Naive thymus-derived CD4-positive, alpha-beta T cell (primary cell): ENCODE data around the gene DDX41. TPM values are rescaled to one million over a fixed set of nuclear protein-coding genes. Genes with fewer than 3 reads are reported as not detected.

Experiments
- ATAC-seq: fragments of 150-1000 bp; cut with Tn5 transposase; 2 replicates; pipeline ENCODE4 v1.10.0; 2021; ENCODE audit warnings: mild to moderate bottlenecking, moderate library complexity
- CTCF ChIA-PET: fragments of 350-600 bp; sonication (Branson Sonifier 250); formaldehyde crosslinking; loops from one replicate; lab custom pipeline; 2021; ENCODE audit warnings: antibody characterized with exemption; lab: Charles Lee
- POLR2A ChIA-PET: fragments of 350-600 bp; sonication (Branson Sonifier 250); formaldehyde crosslinking; loops from one replicate; lab custom pipeline; 2021; ENCODE audit warnings: antibody characterized with exemption, inconsistent platforms; lab: Charles Lee
- DNase-seq, 9 donors: peaks; one replicate each; pipeline versions ENCODE4 v3.0.0 to v3.0.0-alpha.2; 2020 to 2022; ENCODE audit warnings: mixed read lengths in 1 of 9
- H3K27ac ChIP-seq: one replicate; pipeline ENCODE4 v1.7.0; 2013; ENCODE audit warnings: mild to moderate bottlenecking, low read depth, low read length, moderate library complexity
- H3K27me3 ChIP-seq, 2 donors: one replicate each; pipeline ENCODE4 v1.7.0; 2013; ENCODE audit warnings: low read length in 2 of 2, mild to moderate bottlenecking in 2 of 2, moderate library complexity in 2 of 2; ENCODE audit not compliant: control insufficient read depth in 2 of 2, insufficient read depth in 2 of 2
- H3K36me3 ChIP-seq, 3 experiments: 1 replicate in 2 of 3; 2 replicates in 1 of 3; pipeline ENCODE4 v1.7.0; 2013; ENCODE audit warnings: low read length in 3 of 3, mild to moderate bottlenecking in 3 of 3, moderate library complexity in 1 of 3; ENCODE audit not compliant: insufficient read depth in 3 of 3, control insufficient read depth in 2 of 3
- H3K4me1 ChIP-seq, 2 donors: one replicate each; pipeline ENCODE4 v1.7.0; 2013; ENCODE audit warnings: low read length in 2 of 2, mild to moderate bottlenecking in 2 of 2, moderate library complexity in 1 of 2; ENCODE audit not compliant: control insufficient read depth in 2 of 2, insufficient read depth in 2 of 2
- H3K4me3 ChIP-seq: 2 replicates; pipeline ENCODE4 v1.7.0; 2013; ENCODE audit warnings: mild to moderate bottlenecking, low read length
- H3K9me3 ChIP-seq, 3 experiments: 1 replicate in 2 of 3; 2 replicates in 1 of 3; pipeline ENCODE4 v1.7.0; 2013; ENCODE audit warnings: low read length in 3 of 3; ENCODE audit not compliant: control insufficient read depth in 2 of 3
- H3K27ac Mint-ChIP-seq, 9 donors: one replicate each; pipeline ENCODE4 v1.8.0; 2020 to 2022; ENCODE audit warnings: mixed read lengths in 9 of 9, mild to moderate bottlenecking in 8 of 9, moderate library complexity in 5 of 9, inconsistent platforms in 2 of 9
- H3K27me3 Mint-ChIP-seq, 5 donors: one replicate each; pipeline ENCODE4 v1.8.0; 2021 to 2022; ENCODE audit warnings: mixed read lengths in 5 of 5, mild to moderate bottlenecking in 1 of 5
- H3K36me3 Mint-ChIP-seq, 5 donors: one replicate each; pipeline ENCODE4 v1.8.0; 2020 to 2022; ENCODE audit warnings: mixed read lengths in 5 of 5, mild to moderate bottlenecking in 3 of 5, inconsistent platforms in 1 of 5
- H3K4me1 Mint-ChIP-seq, 7 donors: one replicate each; pipeline ENCODE4 v1.8.0; 2020 to 2022; ENCODE audit warnings: mixed read lengths in 7 of 7, mild to moderate bottlenecking in 3 of 7, inconsistent platforms in 1 of 7
- H3K4me3 Mint-ChIP-seq, 10 donors: one replicate each; pipeline ENCODE4 v1.8.0; 2020 to 2022; ENCODE audit warnings: mild to moderate bottlenecking in 10 of 10, mixed read lengths in 10 of 10, moderate library complexity in 6 of 10, inconsistent platforms in 2 of 10
- H3K9me3 Mint-ChIP-seq, 11 donors: one replicate each; pipeline ENCODE4 v1.8.0; 2020 to 2022; ENCODE audit warnings: mixed read lengths in 11 of 11, mild to moderate bottlenecking in 4 of 11, inconsistent platforms in 1 of 11, moderate library complexity in 1 of 11
- intact Hi-C, 2 donors: fragments of 100-400 bp; cut with micrococcal nuclease; formaldehyde crosslinking; loops; one replicate each; pipeline ENCODE4 v1.15.1; 2023
- polyA plus RNA-seq, 2 donors: library from polyadenylated mRNA; unstranded; fragments of 300-500 nt; fragmentation: Illumina TruSeq; gene quantifications; one replicate each; pipeline ENCODE4 v1.2.3, GENCODE V29; 2021
- total RNA-seq, 6 experiments: library from RNA in 5 of 6; stranded (reverse) in 5 of 6; gene quantifications; 1 replicate in 5 of 6; 2 replicates in 1 of 6; pipeline ENCODE4 v1.2.3 and lab custom pipeline; 2021 to 2026

The DDX41 gene
- total and polyA plus RNA-seq, 7 experiments from 2014 or later = 39.2 to 126 (median 71.8) TPM

DNA sequence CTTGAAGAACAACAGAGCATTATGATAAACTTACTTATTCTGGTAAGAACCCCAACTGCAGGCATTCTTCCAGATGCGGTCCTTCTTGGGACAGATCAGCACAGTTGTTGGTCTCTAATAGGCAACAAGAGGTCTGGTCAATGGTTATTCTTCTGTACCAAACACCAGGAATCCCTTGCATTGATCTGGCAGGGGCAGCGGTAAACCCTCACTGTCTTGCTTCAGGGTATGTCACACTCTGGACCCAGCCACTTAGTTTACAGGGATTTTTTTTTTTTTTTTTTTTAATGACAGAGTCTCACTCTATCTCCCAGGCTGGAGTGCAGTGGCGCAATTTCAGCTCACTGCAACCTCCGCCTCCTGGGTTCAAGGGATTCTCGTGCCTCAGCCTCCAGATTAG lies 38.9 kb upstream of the DDX41 start:
- Histone ChIP-seq H3K27me3 (no peaks in the 10 kb centered on the region), H3K27ac (no peak overlapping the region), H3K36me3 (peaks cover 0 to 16% (median 0%) of the 10 kb centered on the region in 3 experiments), H3K9me3 (no peaks in the 10 kb centered on the region), H3K4me1 (peaks cover 10 to 17% of the 10 kb centered on the region in 2 donors), H3K4me3 (no peak overlapping the region)
- H3K4me1 Mint-ChIP-seq = peaks cover 24 to 43% (median 32%) of the 10 kb centered on the region in 7 donors
- H3K27me3 Mint-ChIP-seq = peaks cover 0 to 4% (median 0%) of the 10 kb centered on the region in 5 donors
- CTCF ChIA-PET = interaction anchor here (0.7 kb wide), 2 partner anchors 551 to 1863 kb away, joined by 4 read pairs; no protein-coding TSS in a partner anchor
- H3K36me3 Mint-ChIP-seq = peaks cover 0 to 8% (median 0%) of the 10 kb centered on the region in 5 donors
- H3K9me3 Mint-ChIP-seq = no peaks in the 10 kb centered on the region
- H3K4me3 Mint-ChIP-seq = peak overlapping the region in 4 of 10 donors; percentile 85 to 92 (median 90)
- POLR2A ChIA-PET = interaction anchor here (0.6 kb wide), 1 partner anchor 188 kb away, joined by 3 read pairs; no protein-coding TSS in a partner anchor
- no peak overlapping the region for H3K27ac Mint-ChIP-seq
- intact Hi-C loops = loop anchor here in 1 of 2 donors (2.0 to 10.0 kb wide), 2 partner anchors 199 to 531 kb away; partner anchors contain the start of genes RGS14 and ZNF346
- ATAC-seq (no peak), DNase-seq (no peak)

- CTCF ChIA-PET = interaction anchor here (0.7 kb wide), 1 partner anchor 551 kb away, joined by 4 read pairs; no protein-coding TSS in a partner anchor
- Histone ChIP-seq H3K4me1 (peaks cover 10 to 17% of the 10 kb centered on the region in 2 donors), H3K4me3 (no peak overlapping the region), H3K27ac (no peak overlapping the region), H3K9me3 (no peaks in the 10 kb centered on the region), H3K36me3 (peaks cover 0 to 16% (median 0%) of the 10 kb centered on the region in 3 experiments), H3K27me3 (no peaks in the 10 kb centered on the region)
- Mint-ChIP-seq H3K4me1 (peaks cover 24 to 43% (median 33%) of the 10 kb centered on the region in 7 donors), H3K27me3 (peaks cover 0 to 4% (median 0%) of the 10 kb centered on the region in 5 donors), H3K4me3 (peak overlapping the region; percentile 78 to 92 (median 88)), H3K27ac (peak overlapping the region in 6 of 9 donors; percentile 81 to 90 (median 86)), H3K9me3 (no peaks in the 10 kb centered on the region), H3K36me3 (peaks cover 0 to 8% (median 0%) of the 10 kb centered on the region in 5 donors)
- no peak for DNase-seq
- ATAC-seq = no peak
- POLR2A ChIA-PET = no interaction called here
- intact Hi-C loops = loop anchor here in 1 of 2 donors (2.0 to 10.0 kb wide), 2 partner anchors 198 to 530 kb away; partner anchors contain the start of genes RGS14 and ZNF346
Observed at GRCh38 chr5:177555228-177555627, 38.5 kb upstream of the DDX41 start.

DNA sequence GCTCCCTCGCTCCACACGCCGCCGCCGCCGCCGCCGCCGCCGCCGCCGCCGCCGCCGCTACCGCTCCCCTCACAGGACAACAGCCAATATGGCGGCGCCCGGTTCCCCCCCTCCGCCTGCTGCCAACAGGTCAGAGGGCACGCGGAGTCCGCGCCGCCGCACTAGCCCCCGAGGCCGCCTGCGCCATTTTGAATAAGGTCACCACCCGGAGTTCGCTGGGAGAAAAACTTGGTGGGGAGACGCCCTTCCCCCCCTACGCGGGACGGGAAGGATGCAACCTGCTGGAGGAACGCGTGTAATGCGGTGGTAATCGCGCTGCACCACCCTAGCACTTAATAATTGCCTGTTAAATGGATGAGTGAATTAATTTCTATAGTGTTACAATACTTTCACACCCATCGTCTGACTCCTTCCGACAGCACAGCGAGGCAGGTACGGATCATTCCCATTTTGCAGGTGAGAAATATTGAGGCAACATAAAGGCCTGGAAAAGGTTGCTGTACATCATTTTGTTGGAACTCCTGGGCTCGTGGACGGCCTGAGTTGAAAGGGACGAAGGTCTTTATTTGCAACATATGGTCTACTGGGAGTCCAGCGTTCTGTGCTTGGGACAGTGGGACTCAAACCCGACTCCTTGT lies 37.8 kb upstream of the DDX41 start, which contains the start of gene FAM193B:
Gene FAM193B (minus strand): TSS at position 90 of the 638 bp plus-strand sequence. CDS start 105 bp downstream, outside the sequence.
- Histone ChIP-seq H3K27ac (peak within 1 kb of the TSS; percentile 73), H3K4me3 (peak within 1 kb of the TSS; percentile 68), H3K27me3 (no peaks in the 10 kb centered on the region), H3K36me3 (peaks cover 0 to 16% (median 0%) of the 10 kb centered on the region in 3 experiments), H3K4me1 (peaks cover 10 to 17% of the 10 kb centered on the region in 2 donors), H3K9me3 (no peaks in the 10 kb centered on the region)
- ATAC-seq (peak; percentile 99), DNase-seq (peak; percentile 93 to 96 (median 95))
- ChIA-PET CTCF (no interaction called here), POLR2A (interaction anchor here (1.0 to 1.9 kb wide), 3 partner anchors 38 to 46 kb away, joined by 3 to 12 read pairs (median 4); partner anchors contain the start of genes B4GALT7 and TMED9)
- Mint-ChIP-seq H3K27me3 (peaks cover 0 to 4% (median 0%) of the 10 kb centered on the region in 5 donors), H3K4me3 (peak within 1 kb of the TSS; percentile 81 to 92 (median 88)), H3K27ac (peak within 1 kb of the TSS; percentile 63 to 90 (median 85)), H3K9me3 (no peaks in the 10 kb centered on the region), H3K4me1 (peaks cover 24 to 43% (median 35%) of the 10 kb centered on the region in 7 donors), H3K36me3 (peaks cover 0 to 8% (median 0%) of the 10 kb centered on the region in 5 donors)
- intact Hi-C loops = loop anchor here (1.0 to 10.0 kb wide), 9 partner anchors 37 to 599 kb away; partner anchors contain the start of genes GRK6 (in 2 of the 2), TMED9 (in 2 of the 2), B4GALT7 (in 1 of the 2) and DDX41 (in 1 of the 2)

DNA sequence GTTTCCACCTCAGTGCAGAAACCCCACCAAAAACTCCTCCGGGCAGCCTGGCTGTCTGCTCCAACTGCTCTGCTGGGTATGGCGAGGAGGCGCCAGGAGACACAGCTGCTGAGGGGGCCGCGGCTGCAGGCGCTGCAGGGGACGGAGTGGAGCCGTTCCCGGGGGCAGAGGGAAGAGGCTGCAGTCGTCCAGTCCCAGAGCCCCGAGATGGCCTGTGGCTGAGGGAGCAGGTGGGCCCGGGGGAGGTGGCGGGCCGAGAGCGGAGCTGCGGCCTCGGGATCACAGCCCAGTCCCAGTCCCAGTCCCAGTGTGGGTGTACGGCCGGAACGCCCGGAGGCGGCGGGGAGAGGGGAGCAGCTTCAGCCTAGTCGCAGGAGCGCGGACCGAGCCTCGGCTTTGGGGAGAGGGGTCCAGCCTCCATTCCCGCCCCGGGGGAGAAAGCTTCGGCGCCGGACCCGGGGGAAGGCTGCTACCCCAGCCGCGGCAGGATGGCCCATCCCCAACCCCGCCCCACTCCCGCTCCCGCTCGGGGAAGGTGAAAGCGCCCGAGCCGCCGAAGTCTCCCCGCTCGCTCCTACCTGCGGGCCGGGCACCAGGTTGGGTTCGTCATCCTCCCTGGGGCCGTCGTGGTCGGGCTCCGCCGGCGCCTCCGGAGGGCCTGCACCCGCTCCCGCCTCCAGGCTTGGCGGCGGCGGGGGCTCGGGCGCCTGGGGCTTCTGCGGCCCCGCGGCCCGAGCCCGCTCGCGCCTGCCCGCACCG lies 37.1 kb upstream of the DDX41 start:
- POLR2A ChIA-PET = interaction anchor here (0.6 to 1.9 kb wide), 4 partner anchors 20 to 46 kb away, joined by 3 to 12 read pairs (median 4); partner anchors contain the start of genes B4GALT7 and TMED9
- ATAC-seq = peak; percentile 2
- H3K27me3 Mint-ChIP-seq = peaks cover 0 to 4% (median 0%) of the 10 kb centered on the region in 5 donors
- CTCF ChIA-PET = no interaction called here
- intact Hi-C loops = loop anchor here (1.0 to 10.0 kb wide), 9 partner anchors 37 to 599 kb away; partner anchors contain the start of genes GRK6 (in 2 of the 2), TMED9 (in 2 of the 2), B4GALT7 (in 1 of the 2) and DDX41 (in 1 of the 2)
- peaks cover 24 to 47% (median 38%) of the 10 kb centered on the region in 7 donors for H3K4me1 Mint-ChIP-seq
- peak in 6 of 9 donors; percentile 19 to 56 (median 26) for DNase-seq
- H3K4me1 ChIP-seq = peaks cover 10 to 17% of the 10 kb centered on the region in 2 donors
- H3K4me3 Mint-ChIP-seq = peak overlapping the region; percentile 78 to 90 (median 86)
- H3K9me3 Mint-ChIP-seq = no peaks in the 10 kb centered on the region
- H3K4me3 ChIP-seq = peak overlapping the region; percentile 62
- no peaks in the 10 kb centered on the region for H3K9me3 ChIP-seq
- H3K27ac ChIP-seq = peak overlapping the region; percentile 73
- H3K27me3 ChIP-seq = no peaks in the 10 kb centered on the region
- H3K27ac Mint-ChIP-seq = peak overlapping the region in 5 of 9 donors; percentile 65 to 90 (median 85)
- H3K36me3 ChIP-seq = peaks cover 0 to 16% (median 0%) of the 10 kb centered on the region in 3 experiments
- peaks cover 0 to 8% (median 0%) of the 10 kb centered on the region in 5 donors for H3K36me3 Mint-ChIP-seq

GRCh38 chr5:177552839-177553455 lies 36.2 kb upstream of the DDX41 start:
- peaks cover 0 to 8% (median 0%) of the 10 kb centered on the region in 5 donors for H3K36me3 Mint-ChIP-seq
- Histone ChIP-seq H3K27me3 (no peaks in the 10 kb centered on the region), H3K9me3 (no peaks in the 10 kb centered on the region), H3K4me1 (peaks cover 10 to 17% of the 10 kb centered on the region in 2 donors), H3K36me3 (peaks cover 0 to 16% (median 0%) of the 10 kb centered on the region in 3 experiments), H3K27ac (peak overlapping the region; percentile 73), H3K4me3 (peak overlapping the region; percentile 62)
- H3K9me3 Mint-ChIP-seq = no peaks in the 10 kb centered on the region
- peak overlapping the region; percentile 78 to 88 (median 86) for H3K4me3 Mint-ChIP-seq
- POLR2A ChIA-PET = interaction anchor here (0.6 to 1.9 kb wide), 4 partner anchors 19 to 47 kb away, joined by 3 to 12 read pairs (median 4); partner anchors contain the start of genes B4GALT7, DDX41 and TMED9
- CTCF ChIA-PET = no interaction called here
- peak overlapping the region; percentile 40 to 87 (median 62) for H3K27ac Mint-ChIP-seq
- no peaks in the 10 kb centered on the region for H3K27me3 Mint-ChIP-seq
- H3K4me1 Mint-ChIP-seq = peaks cover 28 to 52% (median 44%) of the 10 kb centered on the region in 7 donors
- ATAC-seq (no peak), DNase-seq (no peak)
- intact Hi-C loops = loop anchor here in 1 of 2 donors (10.0 kb wide), 1 partner anchor 528 kb away; the partner anchor contains the start of gene ZNF346
